GM18951 (cell line): ENCODE data around the gene S100P.

Experiments used
- POLR2A ChIP-seq: IDR thresholded peaks from 4 replicates; pipeline ENCODE4 v1.6.1; 2011; ENCODE audit warnings: mild to moderate bottlenecking; ENCODE audit not compliant: insufficient read length, insufficient read depth; ENCODE audit errors: extremely low read depth
- in situ Hi-C: fragments of 300-500 bp; cut with MboI; formaldehyde crosslinking; loops from one replicate; pipeline ENCODE4 v1.12.0; 2022; ENCODE audit warnings: low sequenced_read_pairs, mixed read lengths, inconsistent platforms; ENCODE audit not compliant: unreplicated experiment

S100P gene

GRCh38 chr4:6727081-6727942 is 33.6 kb downstream of the S100P start:
- no peak for TF ChIP-seq POLR2A

GRCh38 chr4:6727943-6728250 is 34.2 kb downstream of the S100P start:
- in situ Hi-C loops: loop anchor here (10.0 kb wide), 1 partner anchor 337 kb away; the partner anchor contains the start of gene GRPEL1
- no peak for TF ChIP-seq POLR2A

More at GRCh38 chr4:6727081-6727942, 33.6 kb downstream of the S100P start:
- in situ Hi-C loops: loop anchor here (10.0 kb wide), 1 partner anchor 337 kb away; the partner anchor contains the start of gene GRPEL1

- in situ Hi-C loops: loop anchor here (10.0 kb wide), 1 partner anchor 336 kb away; the partner anchor contains the start of gene GRPEL1
- no peak for TF ChIP-seq POLR2A
Observed at GRCh38 chr4:6728320-6729029, 34.8 kb downstream of the S100P start.

GRCh38 chr4:6730603-6731317 is 37.1 kb downstream of the S100P start:
- no peak for TF ChIP-seq POLR2A
- in situ Hi-C loops: loop anchor here (10.0 kb wide), 1 partner anchor 134 kb away; no protein-coding TSS in a partner anchor

GRCh38 chr4:6731318-6731675 is 37.6 kb downstream of the S100P start:
- in situ Hi-C loops: loop anchor here (10.0 kb wide), 1 partner anchor 134 kb away; no protein-coding TSS in a partner anchor
- TF ChIP-seq POLR2A: no peak

- in situ Hi-C loops: loop anchor here (10.0 kb wide), 1 partner anchor 133 kb away; no protein-coding TSS in a partner anchor
- TF ChIP-seq POLR2A: no peak
Observed at GRCh38 chr4:6731780-6732179, 38.1 kb downstream of the S100P start.

GRCh38 chr4:6732441-6733357 is 39.0 kb downstream of the S100P start:
- TF ChIP-seq POLR2A: no peak
- in situ Hi-C loops: loop anchor here (10.0 kb wide), 1 partner anchor 132 kb away; no protein-coding TSS in a partner anchor

- in situ Hi-C loops: loop anchor here (10.0 kb wide), 1 partner anchor 131 kb away; no protein-coding TSS in a partner anchor
- TF ChIP-seq POLR2A: no peak
Observed at GRCh38 chr4:6733358-6734164, 39.9 kb downstream of the S100P start.

- no peak for TF ChIP-seq POLR2A
- in situ Hi-C loops: loop anchor here (10.0 kb wide), 1 partner anchor 131 kb away; no protein-coding TSS in a partner anchor
Observed at GRCh38 chr4:6734165-6734786, 40.6 kb downstream of the S100P start.

- in situ Hi-C loops: loop anchor here (10.0 kb wide), 1 partner anchor 125 kb away; no protein-coding TSS in a partner anchor
- TF ChIP-seq POLR2A: no peak
Observed at GRCh38 chr4:6739920-6740319, 46.2 kb downstream of the S100P start.

- TF ChIP-seq POLR2A: no peak
- in situ Hi-C loops: no loop called here
Observed at GRCh38 chr4:6740347-6740746, 46.7 kb downstream of the S100P start.
